DOHH2 (cell line): ENCODE measurements around the gene CFAP46.
"Not testable (repeated sequence)": the region's sequence is repeated elsewhere in the genome, so short reads cannot be mapped to it uniquely, and the experiment has no call there.

Experiments used
- H3F3A ChIP-seq: fragments of 200-600 bp; sonication (generic), shearing (Covaris generic); 2 replicates; pipeline ENCODE4 v1.6.0; 2016; ENCODE audit warnings: antibody characterized with exemption, mild to moderate bottlenecking; ENCODE audit not compliant: control insufficient read depth, insufficient read depth
- H3K27ac ChIP-seq: fragments of 200-600 bp; sonication (generic); 2 replicates; pipeline ENCODE4 v1.5.1; 2014; ENCODE audit warnings: low read depth, mild to moderate bottlenecking, low read length, moderate library complexity
- H3K27me3 ChIP-seq: fragments of 200-600 bp; sonication (generic); 2 replicates; pipeline ENCODE4 v1.6.1; 2014; ENCODE audit warnings: mild to moderate bottlenecking, low read length, mixed read lengths; ENCODE audit not compliant: control insufficient read depth
- H3K36me3 ChIP-seq: fragments of 200-600 bp; sonication (generic); 2 replicates; pipeline ENCODE4 v1.6.1; 2014; ENCODE audit warnings: mild to moderate bottlenecking, low read length, moderate library complexity, mixed read lengths; ENCODE audit not compliant: control insufficient read depth
- H3K4me1 ChIP-seq: fragments of 200-600 bp; sonication (generic); 2 replicates; pipeline ENCODE4 v1.6.1; 2014; ENCODE audit warnings: mild to moderate bottlenecking, low read length, mixed read lengths; ENCODE audit not compliant: control insufficient read depth
- H3K4me2 ChIP-seq: fragments of 200-600 bp; sonication (generic); 2 replicates; pipeline ENCODE4 v1.6.0; 2014; ENCODE audit warnings: mild to moderate bottlenecking, low read length, moderate library complexity
- H3K4me3 ChIP-seq: fragments of 200-600 bp; sonication (generic); 2 replicates; pipeline ENCODE4 v1.5.1; 2014; ENCODE audit warnings: mild to moderate bottlenecking, low read length, mixed read lengths
- H3K79me2 ChIP-seq: fragments of 200-600 bp; sonication (generic); 2 replicates; pipeline ENCODE4 v1.6.1; 2014; ENCODE audit warnings: mild to moderate bottlenecking, low read length, mixed read lengths; ENCODE audit not compliant: control insufficient read depth
- H3K9me2 ChIP-seq: fragments of 200-600 bp; sonication (generic); replicated peaks from 2 replicates; pipeline ENCODE4 v1.6.1; 2014; ENCODE audit warnings: mild to moderate bottlenecking, low read length, mixed read lengths; ENCODE audit not compliant: control insufficient read depth
- H3K9me3 ChIP-seq: fragments of 200-600 bp; sonication (generic); 2 replicates; pipeline ENCODE4 v1.6.1; 2014; ENCODE audit warnings: antibody characterized with exemption, low read length, mixed read lengths; ENCODE audit not compliant: control insufficient read depth, insufficient read depth
- H4K20me1 ChIP-seq: fragments of 200-600 bp; sonication (generic); 2 replicates; pipeline ENCODE4 v1.6.0; 2014; ENCODE audit warnings: low read depth, mild to moderate bottlenecking, antibody characterized with exemption, low read length, moderate library complexity; ENCODE audit not compliant: control insufficient read depth, insufficient read depth
- CTCF ChIP-seq: fragments of 200-600 bp; sonication (generic); IDR thresholded peaks from one replicate; pipeline ENCODE4 v1.5.1; 2014; ENCODE audit warnings: antibody characterized with exemption, mild to moderate bottlenecking, low read depth, low read length; ENCODE audit not compliant: poor library complexity, severe bottlenecking
- EZH2phosphoT487 ChIP-seq: fragments of 200-600 bp; sonication (generic); IDR thresholded peaks from 2 replicates; pipeline ENCODE4 v1.6.1; 2017; ENCODE audit warnings: borderline replicate concordance, mild to moderate bottlenecking, antibody characterized with exemption, low read length, moderate library complexity, mixed read lengths

CFAP46 gene

GRCh38 chr10:132925071-132925561 is 17.3 kb downstream of the CFAP46 start:
- Histone ChIP-seq H4K20me1 (no peaks in the 10 kb centered on the region), H3K36me3 (no peaks in the 10 kb centered on the region), H3K27me3 (no peaks in the 10 kb centered on the region), H3K9me2 (no peaks in the 10 kb centered on the region), H3K4me2 (no peak overlapping the region), H3K9me3 (peaks cover 4% of the 10 kb centered on the region; the same call in 1 of the 2 replicates), H3K79me2 (no peaks in the 10 kb centered on the region), H3K4me1 (no peaks in the 10 kb centered on the region), H3K27ac (no peak overlapping the region), H3F3A (no peaks in the 10 kb centered on the region), H3K4me3 (no peak overlapping the region)
- no peak for TF ChIP-seq CTCF

- TF ChIP-seq CTCF (no peak), EZH2phosphoT487 (no peak)
- no peaks in the 10 kb centered on the region for H3K27me3 ChIP-seq
Observed at GRCh38 chr10:132924046-132924952, 18.1 kb downstream of the CFAP46 start.

GRCh38 chr10:132923384-132923783 is 19.0 kb downstream of the CFAP46 start:
- not testable (repeated sequence) for H3K27me3 ChIP-seq, H3F3A ChIP-seq, H3K9me2 ChIP-seq, H4K20me1 ChIP-seq, H3K4me3 ChIP-seq, H3K9me3 ChIP-seq, H3K4me1 ChIP-seq, H3K27ac ChIP-seq, H3K36me3 ChIP-seq, H3K79me2 ChIP-seq, H3K4me2 ChIP-seq

More at GRCh38 chr10:132924046-132924952, 18.1 kb downstream of the CFAP46 start:
- peaks cover 4% of the 10 kb centered on the region; the same call in 1 of the 2 replicates for H3K9me3 ChIP-seq
- H3K79me2 ChIP-seq, result no peaks in the 10 kb centered on the region
- H3K4me3 ChIP-seq, result no peak overlapping the region
- H3K27ac ChIP-seq, result no peak overlapping the region
- no peaks in the 10 kb centered on the region for H3F3A ChIP-seq
- H3K36me3 ChIP-seq, result no peaks in the 10 kb centered on the region
- no peak overlapping the region for H3K4me2 ChIP-seq
- no peaks in the 10 kb centered on the region for H3K4me1 ChIP-seq
- H3K9me2 ChIP-seq, result no peaks in the 10 kb centered on the region
- H4K20me1 ChIP-seq, result no peaks in the 10 kb centered on the region

- no peaks in the 10 kb centered on the region for H3K27me3 ChIP-seq
- H3K4me2 ChIP-seq, result no peak overlapping the region
- H4K20me1 ChIP-seq, result no peaks in the 10 kb centered on the region
- no peaks in the 10 kb centered on the region for H3K79me2 ChIP-seq
- no peak overlapping the region for H3K27ac ChIP-seq
- H3K4me3 ChIP-seq, result no peak overlapping the region
- H3K4me1 ChIP-seq, result no peaks in the 10 kb centered on the region
- H3K36me3 ChIP-seq, result no peaks in the 10 kb centered on the region
- no peaks in the 10 kb centered on the region for H3F3A ChIP-seq
- H3K9me2 ChIP-seq, result no peaks in the 10 kb centered on the region
- no peak for TF ChIP-seq CTCF
- TF ChIP-seq EZH2phosphoT487, result no peak
- peaks cover 4% of the 10 kb centered on the region; the same call in 1 of the 2 replicates for H3K9me3 ChIP-seq
Observed at GRCh38 chr10:132922872-132923271, 19.5 kb downstream of the CFAP46 start.
